ENCODE results near the gene TSPO2.
"Not testable (repeated sequence)": the region's sequence is repeated elsewhere in the genome, so short reads cannot be mapped to it uniquely, and the experiment has no call there.

Gene TSPO2, protein sequence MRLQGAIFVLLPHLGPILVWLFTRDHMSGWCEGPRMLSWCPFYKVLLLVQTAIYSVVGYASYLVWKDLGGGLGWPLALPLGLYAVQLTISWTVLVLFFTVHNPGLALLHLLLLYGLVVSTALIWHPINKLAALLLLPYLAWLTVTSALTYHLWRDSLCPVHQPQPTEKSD

DNA sequence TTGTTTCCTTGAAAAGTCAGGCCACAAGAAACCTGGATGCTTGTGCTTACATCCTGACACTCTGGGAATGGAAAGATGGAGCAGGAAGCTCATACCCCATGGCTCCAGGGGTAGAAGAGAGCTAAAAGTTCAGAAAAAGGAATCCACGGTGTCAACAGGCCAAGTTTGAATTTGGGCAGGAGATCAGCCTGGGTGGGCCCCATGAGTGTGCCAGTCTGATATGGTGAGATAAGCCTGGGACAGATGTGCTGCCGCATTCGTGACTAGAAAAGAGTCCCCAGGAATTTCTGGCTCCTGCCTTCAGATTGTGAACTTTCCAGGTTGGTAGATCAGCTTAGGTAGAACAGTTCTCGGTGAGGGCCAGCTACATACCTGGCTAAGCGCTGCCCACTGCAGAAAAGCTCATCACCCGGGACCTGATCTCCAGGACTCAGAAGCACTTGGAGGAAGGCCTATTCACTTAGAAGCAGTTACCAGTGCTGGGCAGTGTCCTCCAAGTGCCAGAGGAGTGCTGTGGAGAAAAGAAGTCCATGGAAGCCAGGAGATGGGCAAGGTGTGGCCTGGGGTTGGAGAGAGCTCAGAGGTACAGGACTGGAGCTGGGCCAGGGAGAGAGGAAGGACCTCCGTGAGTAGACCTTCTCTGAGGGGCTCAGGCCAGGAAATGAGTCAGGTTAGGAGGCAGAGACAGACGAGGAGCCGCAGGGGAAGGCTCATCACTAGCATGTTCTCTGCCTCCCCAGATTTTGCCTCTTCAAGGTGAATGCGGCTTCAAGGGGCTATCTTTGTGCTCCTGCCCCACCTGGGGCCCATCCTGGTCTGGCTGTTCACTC lies at the start of gene TSPO2:
TSS of gene TSPO2 (plus strand) at position 242 of the 830 bp plus-strand sequence. CDS start at position 761, 519 bp downstream.
- DNase-seq (ENCODE audit: low read depth in 2 of 2) = no peak

DNA sequence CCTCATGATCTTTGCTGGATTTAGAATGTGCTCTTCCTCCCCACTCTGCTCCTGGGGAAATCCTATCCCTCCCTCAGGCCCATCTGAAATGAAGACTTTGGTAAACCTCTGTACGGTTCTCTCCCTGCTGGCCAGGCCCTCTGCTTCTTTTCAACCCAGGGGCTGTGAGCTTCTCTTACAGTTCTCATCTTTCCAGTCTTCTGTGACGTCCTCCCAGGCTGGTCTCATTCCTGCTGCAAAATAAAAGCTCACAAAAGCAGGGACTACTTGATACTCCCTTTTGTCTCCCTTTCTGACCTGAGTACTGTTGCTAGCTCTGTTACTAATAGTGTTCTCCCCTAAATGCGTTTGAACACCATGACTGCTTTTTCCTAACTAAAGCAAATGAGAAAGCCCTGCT lies 49.5 kb upstream of the TSPO2 start:
- DNase-seq (ENCODE audit: low read depth in 2 of 2) = no peak

GRCh38 chr6:40996591-40997233 lies 45.6 kb upstream of the TSPO2 start:
- DNase-seq (ENCODE audit: low read depth in 2 of 2) = no peak

- DNase-seq (ENCODE audit: low read depth in 2 of 2) = no peak
Observed at GRCh38 chr6:40997234-40997957, 44.9 kb upstream of the TSPO2 start.

GRCh38 chr6:40998661-40999060 lies 43.6 kb upstream of the TSPO2 start:
- no peak for DNase-seq (ENCODE audit: low read depth in 2 of 2)

GRCh38 chr6:40999569-40999968 lies 42.7 kb upstream of the TSPO2 start:
- DNase-seq (ENCODE audit: low read depth in 2 of 2) = no peak

- no peak for DNase-seq (ENCODE audit: low read depth in 2 of 2)
Observed at GRCh38 chr6:41000248-41000647, 42.0 kb upstream of the TSPO2 start.

GRCh38 chr6:41002168-41002567 lies 40.1 kb upstream of the TSPO2 start:
- DNase-seq (ENCODE audit: low read depth in 2 of 2) = no peak

- DNase-seq (ENCODE audit: low read depth in 2 of 2) = peak; percentile 27 to 38
Observed at GRCh38 chr6:41006217-41006616, 36.0 kb upstream of the TSPO2 start.

DNA sequence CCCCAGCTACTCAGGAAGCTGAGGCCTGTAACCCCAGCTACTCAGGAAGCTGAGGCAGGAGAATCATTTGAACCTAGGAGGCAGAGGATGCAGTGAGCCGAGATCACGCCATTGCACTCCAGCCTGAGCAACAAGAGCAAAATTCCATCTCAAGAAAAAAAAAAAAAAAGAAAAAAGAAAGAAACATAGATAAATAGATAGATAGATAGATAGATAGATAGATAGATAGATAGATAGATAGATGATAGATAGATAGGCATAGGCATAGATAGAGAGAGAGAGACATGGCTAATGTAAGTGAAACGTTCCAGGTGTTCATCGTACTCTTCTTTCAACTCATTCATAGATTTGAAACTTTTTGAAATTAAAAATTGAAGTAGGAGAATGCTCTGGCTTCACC lies 35.3 kb upstream of the TSPO2 start:
- not testable (repeated sequence) for DNase-seq (ENCODE audit: low read depth in 2 of 2)

- DNase-seq (ENCODE audit: low read depth in 2 of 2) = no peak
Observed at GRCh38 chr6:41008011-41008410, 34.3 kb upstream of the TSPO2 start.

DNA sequence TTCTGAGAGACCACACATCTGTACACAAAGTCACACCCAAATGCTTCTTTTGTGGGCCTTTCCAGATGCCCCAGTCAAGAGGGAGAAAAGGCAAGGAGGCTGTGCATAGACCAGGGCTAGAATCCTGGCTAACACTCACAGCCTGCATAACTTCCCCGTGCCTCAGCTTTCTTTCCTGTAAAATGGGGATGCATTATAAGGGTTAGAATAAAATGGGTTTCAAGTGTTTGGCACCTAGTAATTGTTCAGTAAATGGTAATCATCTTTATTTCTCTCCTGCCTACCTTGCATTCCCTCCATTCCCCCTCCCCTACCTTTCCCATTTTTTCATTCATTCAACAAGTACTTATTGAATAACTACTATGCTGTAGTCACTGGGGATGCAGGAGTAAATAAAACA lies 32.6 kb upstream of the TSPO2 start:
- no peak for DNase-seq (ENCODE audit: low read depth in 2 of 2)

DNA sequence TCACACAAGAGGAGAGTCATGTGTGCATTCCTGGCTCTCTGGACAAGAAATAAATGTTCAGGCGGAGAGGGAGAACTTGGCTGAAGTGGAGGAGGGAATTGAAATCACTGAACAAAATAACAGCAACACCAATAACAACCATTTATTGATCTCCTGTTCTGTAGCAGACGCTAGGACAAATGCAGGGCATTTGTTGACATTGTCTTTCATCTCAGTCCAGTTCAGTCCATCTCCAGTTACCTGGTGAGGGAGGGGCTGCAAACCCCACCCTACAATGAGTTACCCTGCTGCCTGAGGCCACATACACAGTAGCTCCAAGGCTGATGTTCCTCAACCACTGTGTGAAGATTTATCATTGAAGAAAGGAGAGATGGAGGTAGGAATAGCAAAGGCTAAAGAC lies 30.6 kb upstream of the TSPO2 start:
- DNase-seq (ENCODE audit: low read depth in 2 of 2) = no peak

GRCh38 chr6:41013466-41014153 lies 28.7 kb upstream of the TSPO2 start:
- DNase-seq (ENCODE audit: low read depth in 2 of 2) = no peak

DNA sequence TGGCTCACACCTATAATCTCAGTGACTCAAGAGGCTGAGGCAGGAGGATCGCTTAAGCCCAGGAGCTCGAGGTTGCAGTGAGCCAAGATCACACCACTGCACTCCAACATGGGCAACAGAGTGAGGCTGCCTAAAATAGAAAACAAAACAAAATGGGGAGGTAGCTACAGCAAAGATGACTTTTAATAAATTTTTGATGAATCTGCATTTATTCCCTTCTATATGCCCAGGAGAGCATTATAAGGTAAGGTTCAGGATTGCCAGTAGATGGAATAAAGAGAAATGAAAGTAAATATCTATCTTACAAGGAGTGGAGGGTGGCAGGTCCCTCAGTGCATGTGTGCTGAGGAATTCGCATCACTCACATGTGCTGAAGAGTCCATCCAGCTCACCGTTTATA lies 27.5 kb upstream of the TSPO2 start:
- DNase-seq (ENCODE audit: low read depth in 2 of 2) = no peak

DNA sequence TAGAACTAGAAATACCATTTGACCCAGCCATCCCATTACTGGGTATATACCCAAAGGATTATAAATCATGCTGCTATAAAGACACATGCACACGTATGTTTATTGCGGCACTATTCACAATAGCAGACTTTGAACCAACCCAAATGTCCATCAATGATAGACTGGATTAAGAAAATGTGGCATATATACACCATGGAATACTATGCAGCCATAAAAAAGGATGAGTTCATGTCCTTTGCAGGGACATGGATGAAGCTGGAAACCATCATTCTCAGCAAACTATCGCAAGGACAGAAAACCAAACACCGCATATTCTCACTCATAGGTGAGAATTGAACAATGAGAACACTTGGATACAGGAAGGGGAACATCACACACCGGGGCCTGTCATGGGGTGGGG lies 26.4 kb upstream of the TSPO2 start:
- DNase-seq (ENCODE audit: low read depth in 2 of 2) = not testable (repeated sequence)

GRCh38 chr6:41017663-41018062 lies 24.6 kb upstream of the TSPO2 start:
- DNase-seq (ENCODE audit: low read depth in 2 of 2) = no peak

GRCh38 chr6:41021832-41022231 lies 20.4 kb upstream of the TSPO2 start:
- DNase-seq (ENCODE audit: low read depth in 2 of 2) = no peak

GRCh38 chr6:41022294-41022693 lies 20.0 kb upstream of the TSPO2 start:
- DNase-seq (ENCODE audit: low read depth in 2 of 2) = no peak

DNA sequence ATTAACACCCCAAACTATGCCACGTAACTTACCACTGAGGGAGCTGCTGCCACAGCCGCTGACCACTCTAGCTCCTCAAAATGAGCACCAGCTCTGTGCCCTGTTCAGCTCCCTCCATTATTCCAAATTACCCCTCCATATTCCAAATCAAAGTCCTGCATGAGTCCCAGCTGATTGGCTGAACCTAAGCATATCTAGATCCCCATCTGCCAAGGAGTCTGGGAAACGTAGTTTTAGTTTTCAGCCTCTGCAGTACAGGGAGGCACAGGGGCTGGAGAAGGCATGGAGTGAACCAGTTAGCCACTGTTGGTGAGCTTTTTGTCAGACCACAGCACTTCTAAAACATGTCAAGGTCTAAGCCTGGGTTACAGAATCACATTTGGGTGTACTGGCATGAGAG lies 19.2 kb upstream of the TSPO2 start:
- DNase-seq (ENCODE audit: low read depth in 2 of 2) = no peak

DNA sequence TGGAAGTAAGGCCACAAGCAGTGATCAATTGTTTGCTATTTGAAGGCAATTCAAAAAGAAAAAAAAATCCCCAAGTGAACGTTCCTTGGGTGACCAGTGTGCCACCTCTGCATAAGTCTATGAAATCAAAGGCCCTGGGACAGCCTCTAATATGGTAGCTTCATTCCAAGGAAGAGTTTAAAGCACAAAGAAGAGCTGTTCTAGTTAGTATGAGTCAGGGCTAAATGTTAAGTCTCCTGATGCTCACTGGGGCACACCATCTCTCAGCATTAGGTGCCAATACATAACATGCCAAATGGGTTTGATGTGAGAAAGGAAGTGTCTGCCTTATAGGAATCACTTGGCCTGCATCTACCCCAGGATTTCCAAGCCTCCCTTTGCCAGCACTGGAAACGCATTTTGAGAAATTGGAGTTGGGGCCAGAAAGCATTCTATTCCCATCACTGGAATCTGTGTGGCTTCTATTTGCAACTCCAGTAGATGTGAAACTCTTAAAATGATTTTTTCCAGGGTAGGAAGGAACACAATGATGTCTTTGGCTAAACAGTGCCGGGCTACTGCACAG lies 16.2 kb upstream of the TSPO2 start:
- DNase-seq (ENCODE audit: low read depth in 2 of 2) = no peak

Data from stimulated activated CD8-positive, alpha-beta memory T cell treated with anti-CD3 and anti-CD28 coated beads, Interleukin-7, amount 100 ng/mL, for 1 hour (primary cell).